HG03457 (cell line): ENCODE results near the gene NSMCE1.
"Not testable (repeated sequence)": the region's sequence is repeated elsewhere in the genome, so short reads cannot be mapped to it uniquely, and the experiment has no call there.

Source experiments
- ATAC-seq: cut with Tn5 transposase; IDR thresholded peaks from one replicate; pipeline ENCODE4 v1.9.1; 2021; ENCODE audit warnings: moderate number of reproducible peaks; ENCODE audit not compliant: unreplicated experiment

Gene NSMCE1

GRCh38 chr16:27303256-27304100, 34.9 kb upstream of the NSMCE1 start:
- ATAC-seq = no peak

- no peak for ATAC-seq
Measured at GRCh38 chr16:27302126-27302525, 33.6 kb upstream of the NSMCE1 start.

- ATAC-seq = no peak
Measured at GRCh38 chr16:27301236-27301861, 32.8 kb upstream of the NSMCE1 start.

GRCh38 chr16:27298132-27298531, 29.6 kb upstream of the NSMCE1 start:
- no peak for ATAC-seq

GRCh38 chr16:27293343-27293742, 24.8 kb upstream of the NSMCE1 start:
- ATAC-seq = no peak

GRCh38 chr16:27291722-27292240, 23.2 kb upstream of the NSMCE1 start:
- no peak for ATAC-seq

- no peak for ATAC-seq
Measured at GRCh38 chr16:27291106-27291505, 22.5 kb upstream of the NSMCE1 start.

GRCh38 chr16:27290562-27290961, 22.0 kb upstream of the NSMCE1 start:
- no peak for ATAC-seq

- ATAC-seq = no peak
Measured at GRCh38 chr16:27289669-27290068, 21.1 kb upstream of the NSMCE1 start.

- not testable (repeated sequence) for ATAC-seq
Measured at GRCh38 chr16:27288313-27288712, 19.7 kb upstream of the NSMCE1 start.

- ATAC-seq = no peak
Measured at GRCh38 chr16:27287887-27288286, 19.3 kb upstream of the NSMCE1 start.

GRCh38 chr16:27287051-27287811, 18.7 kb upstream of the NSMCE1 start:
- no peak for ATAC-seq

GRCh38 chr16:27286451-27286850, 17.9 kb upstream of the NSMCE1 start:
- ATAC-seq = no peak

- ATAC-seq = no peak
Measured at GRCh38 chr16:27285676-27286196, 17.2 kb upstream of the NSMCE1 start.

GRCh38 chr16:27284865-27285675, 16.5 kb upstream of the NSMCE1 start:
- no peak for ATAC-seq

- no peak for ATAC-seq
Measured at GRCh38 chr16:27281243-27281642, 12.7 kb upstream of the NSMCE1 start.

GRCh38 chr16:27275394-27275793, 6.8 kb upstream of the NSMCE1 start:
- ATAC-seq = no peak

- not testable (repeated sequence) for ATAC-seq
Measured at GRCh38 chr16:27274424-27274874, 5.9 kb upstream of the NSMCE1 start.

- no peak for ATAC-seq
Measured at GRCh38 chr16:27273670-27274423, 5.3 kb upstream of the NSMCE1 start.

GRCh38 chr16:27273330-27273669, 4.7 kb upstream of the NSMCE1 start:
- ATAC-seq = no peak
